Calu3 (cell line): ENCODE data around the gene CYP2W1. TPM values are rescaled to one million over a fixed set of nuclear protein-coding genes. Genes with fewer than 3 reads are reported as not detected.
A peak's percentile ranks its signal among the peaks of the same experiment; 100 is the strongest.

Experiments used
- BruUV-seq: library from RNA; stranded (reverse); fragments of 400-500 nt; replicated peaks from 2 replicates; lab custom pipeline; 2021; lab: Mats Ljungman, UMichigan
- CTCF ChIA-PET: fragments of 300-600 bp; sonication (Branson Sonifier 250); formaldehyde crosslinking; loops from one replicate; lab custom pipeline; 2022; ENCODE audit warnings: antibody characterized with exemption; lab: Charles Lee
- DNase-seq: peaks from one replicate; pipeline ENCODE4 v3.0.0; 2022
- H3K27ac Mint-ChIP-seq: one replicate; pipeline ENCODE4 v1.8.0; 2022; ENCODE audit warnings: mixed read lengths; ENCODE audit not compliant: unreplicated experiment
- H3K27me3 Mint-ChIP-seq: one replicate; pipeline ENCODE4 v1.8.0; 2022; ENCODE audit warnings: mixed read lengths; ENCODE audit not compliant: unreplicated experiment
- H3K36me3 Mint-ChIP-seq: one replicate; pipeline ENCODE4 v1.8.0; 2022; ENCODE audit warnings: mild to moderate bottlenecking, moderate library complexity, mixed read lengths; ENCODE audit not compliant: insufficient read depth, unreplicated experiment
- H3K4me1 Mint-ChIP-seq: one replicate; pipeline ENCODE4 v1.8.0; 2022; ENCODE audit warnings: mild to moderate bottlenecking, low read depth, mixed read lengths; ENCODE audit not compliant: unreplicated experiment
- H3K4me3 Mint-ChIP-seq: one replicate; pipeline ENCODE4 v1.8.0; 2022; ENCODE audit warnings: mild to moderate bottlenecking, low read depth, moderate library complexity, mixed read lengths; ENCODE audit not compliant: unreplicated experiment
- H3K9me3 Mint-ChIP-seq: one replicate; pipeline ENCODE4 v1.8.0; 2022; ENCODE audit warnings: low read depth, mixed read lengths; ENCODE audit not compliant: unreplicated experiment
- CTCF ChIP-seq: fragments of 200-600 bp; IDR thresholded peaks from one replicate; pipeline ENCODE4 v1.8.0; 2022; ENCODE audit warnings: antibody characterized with exemption; ENCODE audit not compliant: unreplicated experiment
- intact Hi-C: fragments of 100-400 bp; cut with micrococcal nuclease; formaldehyde crosslinking; loops from one replicate; pipeline ENCODE4 v1.10.0; 2022; ENCODE audit not compliant: unreplicated experiment
- total RNA-seq: library from RNA; stranded (reverse); gene quantifications from 2 replicates; pipeline ENCODE4 v1.2.3, GENCODE V29; 2022

Gene CYP2W1
- total RNA-seq, 1 experiment from 2014 or later = 0.71 TPM

GRCh38 chr7:1010226-1010625, 27.2 kb downstream of the CYP2W1 start:
- peaks cover 41% of the 10 kb centered on the region for H3K36me3 Mint-ChIP-seq
- H3K4me3 Mint-ChIP-seq = no peak overlapping the region
- no peaks in the 10 kb centered on the region for H3K27me3 Mint-ChIP-seq
- intact Hi-C loops = no loop called here
- H3K9me3 Mint-ChIP-seq = no peaks in the 10 kb centered on the region
- CTCF ChIA-PET = no interaction called here
- no peak overlapping the region for H3K27ac Mint-ChIP-seq
- peaks cover 15% of the 10 kb centered on the region for H3K4me1 Mint-ChIP-seq
- TF ChIP-seq CTCF = no peak
- no TSS peak for BruUV-seq
- DNase-seq = no peak

GRCh38 chr7:1011297-1012003, 28.5 kb downstream of the CYP2W1 start:
- BruUV-seq = no TSS peak
- Mint-ChIP-seq H3K36me3 (peaks cover 35% of the 10 kb centered on the region), H3K4me3 (no peak overlapping the region), H3K27ac (peak overlapping the region; percentile 13), H3K4me1 (peaks cover 8% of the 10 kb centered on the region), H3K27me3 (no peaks in the 10 kb centered on the region), H3K9me3 (no peaks in the 10 kb centered on the region)
- CTCF ChIA-PET = no interaction called here
- intact Hi-C loops = no loop called here
- no peak for DNase-seq
- no peak for TF ChIP-seq CTCF

GRCh38 chr7:1012004-1012715, 29.2 kb downstream of the CYP2W1 start:
- TF ChIP-seq CTCF = no peak
- H3K27me3 Mint-ChIP-seq = no peaks in the 10 kb centered on the region
- H3K4me3 Mint-ChIP-seq = no peak overlapping the region
- CTCF ChIA-PET = interaction anchor here (1.3 kb wide), 1 partner anchor 19 kb away, joined by 5 read pairs; no protein-coding TSS in a partner anchor
- H3K36me3 Mint-ChIP-seq = peaks cover 39% of the 10 kb centered on the region
- peaks cover 8% of the 10 kb centered on the region for H3K4me1 Mint-ChIP-seq
- no peak overlapping the region for H3K27ac Mint-ChIP-seq
- no TSS peak for BruUV-seq
- H3K9me3 Mint-ChIP-seq = no peaks in the 10 kb centered on the region
- no peak for DNase-seq
- intact Hi-C loops = no loop called here

GRCh38 chr7:1012716-1013095, 29.7 kb downstream of the CYP2W1 start:
- peaks cover 42% of the 10 kb centered on the region for H3K36me3 Mint-ChIP-seq
- no peak for TF ChIP-seq CTCF
- CTCF ChIA-PET = interaction anchor here (1.3 kb wide), 1 partner anchor 20 kb away, joined by 5 read pairs; no protein-coding TSS in a partner anchor
- BruUV-seq = no TSS peak
- H3K4me1 Mint-ChIP-seq = peaks cover 8% of the 10 kb centered on the region
- no peaks in the 10 kb centered on the region for H3K27me3 Mint-ChIP-seq
- no peak for DNase-seq
- no peaks in the 10 kb centered on the region for H3K9me3 Mint-ChIP-seq
- no peak overlapping the region for H3K27ac Mint-ChIP-seq
- intact Hi-C loops = no loop called here
- H3K4me3 Mint-ChIP-seq = no peak overlapping the region
